GM21367 (cell line): ENCODE results near the gene BBX.

Source experiments
- ATAC-seq: cut with Tn5 transposase; IDR thresholded peaks from one replicate; pipeline ENCODE4 v1.9.1; 2021; ENCODE audit not compliant: unreplicated experiment

BBX gene

DNA sequence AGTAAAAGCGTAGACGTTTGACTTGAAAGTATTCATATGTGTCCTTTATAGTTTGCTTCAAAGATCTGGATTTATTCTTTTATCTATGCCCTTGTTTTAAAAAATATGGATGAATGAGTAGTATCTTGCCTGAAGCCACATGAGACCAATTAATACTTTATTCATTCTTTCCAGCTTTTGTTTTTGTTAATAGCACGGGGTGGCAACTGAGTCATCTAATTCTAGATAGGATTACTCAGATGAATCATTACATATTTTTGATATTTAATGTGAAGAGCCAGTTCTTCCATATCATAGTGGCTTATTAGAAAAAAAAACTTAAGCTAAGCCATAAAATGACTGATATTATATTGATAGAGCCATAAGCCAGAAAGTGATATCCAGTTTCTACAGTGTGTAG, 121.9 kb downstream of the BBX start:
- ATAC-seq = no peak

GRCh38 chr3:107650788-107651187, 128.0 kb downstream of the BBX start:
- no peak for ATAC-seq

DNA sequence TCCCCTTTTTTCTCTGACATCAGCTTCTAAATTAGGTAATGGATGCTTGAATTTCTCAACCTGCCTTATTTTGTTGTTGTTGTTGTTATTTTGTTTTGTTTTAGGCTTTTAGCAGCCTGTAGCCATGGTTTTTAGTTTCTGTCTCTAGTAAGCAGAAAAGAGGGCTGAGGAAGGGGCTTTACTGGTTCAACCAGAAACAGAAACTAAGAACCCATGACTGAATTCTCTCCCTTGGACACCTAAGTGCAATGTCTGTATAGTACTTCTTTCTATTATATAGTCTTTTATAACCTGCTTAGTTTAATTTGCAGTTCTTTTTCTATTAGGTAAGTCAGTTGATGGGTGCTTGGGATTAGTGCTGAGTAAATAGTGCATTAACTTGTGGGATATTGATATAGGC, 129.0 kb downstream of the BBX start:
- no peak for ATAC-seq

DNA sequence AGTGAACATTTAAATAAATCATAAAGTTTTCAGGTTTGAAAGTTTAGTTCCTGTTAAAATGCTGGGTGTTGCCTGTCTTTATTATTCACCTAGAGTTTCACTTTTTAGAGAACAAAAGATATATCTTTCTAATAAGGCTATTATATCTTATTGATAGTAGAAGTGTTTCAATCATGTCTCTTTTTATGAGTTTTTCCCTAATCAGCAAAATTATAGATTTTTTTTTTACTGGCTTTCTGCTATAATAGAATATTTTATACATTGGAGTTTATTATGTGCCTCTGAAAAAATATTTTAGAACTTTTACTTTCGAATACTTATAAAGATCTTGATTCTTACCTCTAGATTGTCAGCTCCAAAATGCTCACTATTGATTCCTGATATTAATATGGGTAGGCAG, 131.5 kb downstream of the BBX start:
- ATAC-seq = no peak

DNA sequence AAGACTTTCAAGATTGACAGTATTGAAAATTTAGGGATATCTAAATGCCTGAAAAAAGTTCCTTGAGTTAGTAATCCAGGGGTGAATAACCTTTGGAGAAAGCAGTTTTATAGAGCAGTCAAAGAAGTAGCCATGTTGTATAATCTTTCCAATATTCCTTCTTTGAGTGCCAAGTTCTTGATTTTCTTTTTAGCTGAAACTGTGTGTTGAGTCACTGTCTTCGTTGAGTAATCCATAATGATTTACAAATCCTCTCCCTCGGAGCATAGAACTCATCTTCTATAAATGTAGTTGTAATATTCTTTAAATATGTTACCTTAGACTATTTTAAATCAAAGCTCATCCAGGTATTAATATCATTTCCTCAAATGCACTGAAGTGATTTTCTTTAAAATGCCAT, 135.2 kb downstream of the BBX start:
- ATAC-seq = no peak

DNA sequence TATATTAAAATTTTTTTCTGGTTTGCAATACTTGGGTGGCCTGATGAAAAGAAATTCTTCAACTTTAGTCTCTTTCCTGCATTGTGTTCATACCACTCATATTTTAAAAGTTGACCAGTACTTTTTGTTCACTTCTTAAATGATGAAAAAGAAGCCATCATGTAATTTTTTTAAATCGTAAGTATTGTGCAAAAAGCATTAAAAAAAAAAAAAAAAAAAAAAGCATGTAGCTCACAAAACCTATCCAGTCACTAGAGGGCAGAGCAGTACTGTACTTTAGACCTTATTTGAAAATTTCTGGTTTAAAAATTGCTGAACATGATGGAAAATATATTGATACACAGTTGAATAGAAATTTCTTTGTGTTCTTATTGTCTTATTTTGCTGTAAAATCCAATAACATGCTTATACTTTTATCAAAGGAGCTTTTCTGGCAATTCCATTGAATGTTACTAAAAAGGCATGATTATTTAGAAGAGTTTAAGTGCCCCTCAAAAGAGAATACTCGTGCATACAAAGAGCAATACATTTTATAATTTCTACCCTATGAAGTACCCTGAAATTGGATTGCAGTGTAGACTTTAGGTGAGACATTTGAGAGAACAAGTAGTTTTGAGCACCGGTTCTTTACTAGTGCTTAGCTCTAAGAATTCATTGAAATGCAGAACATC, 137.7 kb downstream of the BBX start:
- no peak for ATAC-seq

DNA sequence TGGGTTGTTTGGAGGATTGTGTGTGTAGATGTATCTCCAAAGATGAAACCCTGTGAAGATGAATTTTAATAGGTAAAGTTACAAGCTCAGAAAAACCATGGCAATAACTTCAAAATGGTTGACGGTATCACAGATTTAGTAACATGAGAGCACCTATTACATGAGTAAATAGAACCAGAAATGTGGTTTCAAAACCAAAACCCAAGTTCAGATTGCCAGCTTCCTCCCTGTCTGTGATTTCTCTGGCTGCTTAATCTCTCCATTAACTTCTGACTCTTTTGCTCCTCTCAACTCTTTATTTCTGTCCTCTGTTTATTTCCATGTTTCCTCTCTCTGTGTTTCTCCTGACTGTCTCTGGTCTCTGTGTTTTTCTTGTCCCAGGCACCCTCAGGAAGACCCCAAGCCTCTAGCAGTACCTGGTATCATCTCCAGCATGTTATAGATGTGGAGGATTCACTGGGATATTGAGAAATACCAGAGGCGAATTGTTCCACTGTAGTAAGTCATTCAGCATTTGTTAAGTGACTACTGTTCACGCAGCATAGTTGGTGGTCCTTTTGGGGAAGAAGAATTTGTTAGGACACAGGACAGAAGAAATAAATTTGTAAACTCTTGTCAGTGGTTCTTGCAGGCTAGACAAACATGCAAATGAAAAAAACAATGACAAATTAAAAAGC, 138.8 kb downstream of the BBX start:
- ATAC-seq = peak; percentile 53

GRCh38 chr3:107662124-107662507, 139.4 kb downstream of the BBX start:
- ATAC-seq = no peak

DNA sequence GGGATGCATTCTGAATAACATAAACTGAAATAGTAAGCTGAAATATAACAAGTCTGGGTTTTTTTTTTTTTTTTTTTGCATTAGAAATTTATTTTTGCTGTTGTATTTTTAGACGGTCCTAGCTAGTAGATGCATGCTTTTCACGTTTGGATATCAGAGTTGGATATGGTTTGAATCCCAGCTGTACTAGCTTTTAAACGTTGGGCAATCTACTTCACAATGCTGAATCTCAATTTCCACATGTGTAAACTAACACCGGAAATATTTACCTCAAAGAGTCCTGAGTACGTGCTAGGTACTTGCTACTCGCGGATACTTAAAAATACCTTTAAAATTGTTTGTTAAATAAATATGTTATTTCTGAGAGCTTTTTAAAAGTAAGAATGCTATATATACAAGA, 139.8 kb downstream of the BBX start:
- ATAC-seq = no peak

- ATAC-seq = no peak
Observed at GRCh38 chr3:107663266-107663665, 140.5 kb downstream of the BBX start.

DNA sequence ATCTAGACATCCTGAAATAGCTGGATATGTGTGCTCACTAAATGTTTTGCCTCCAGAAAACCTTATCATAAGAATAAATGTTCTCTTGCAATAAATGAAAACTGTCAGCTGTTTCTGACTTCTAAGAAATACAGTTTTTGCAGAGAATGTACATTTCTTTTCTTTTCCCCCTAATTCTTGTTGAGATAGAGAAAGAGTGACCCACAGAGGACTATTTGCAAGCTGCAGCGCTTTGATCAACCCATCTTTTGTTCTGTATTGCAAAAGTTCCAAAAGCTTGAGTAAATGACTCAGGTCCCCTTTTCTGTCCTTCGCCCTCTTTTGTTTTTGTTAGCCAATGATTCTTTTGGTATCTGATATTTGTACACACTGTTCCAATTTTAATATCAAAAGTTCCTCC, 141.9 kb downstream of the BBX start:
- no peak for ATAC-seq

DNA sequence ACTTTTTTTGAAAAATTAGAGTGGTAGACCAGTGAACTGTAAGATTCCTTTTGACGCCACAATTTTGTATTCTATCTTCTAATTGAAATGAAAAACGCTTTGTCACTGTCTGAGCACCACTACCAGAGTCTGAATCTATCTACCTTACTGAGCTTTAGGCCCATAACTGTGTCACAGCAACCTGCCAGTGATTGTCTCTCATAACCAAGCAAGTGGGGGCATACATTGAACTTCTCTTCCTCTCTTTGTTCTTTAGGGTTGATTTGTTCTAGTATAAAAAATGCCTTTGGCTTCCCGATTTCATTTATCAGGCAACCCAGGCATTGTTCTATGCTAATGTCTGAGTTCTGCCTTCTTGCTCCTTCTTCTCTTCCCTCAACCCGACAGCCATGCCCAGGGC, 142.6 kb downstream of the BBX start:
- no peak for ATAC-seq

GRCh38 chr3:107666853-107667252, 144.1 kb downstream of the BBX start:
- ATAC-seq = no peak

DNA sequence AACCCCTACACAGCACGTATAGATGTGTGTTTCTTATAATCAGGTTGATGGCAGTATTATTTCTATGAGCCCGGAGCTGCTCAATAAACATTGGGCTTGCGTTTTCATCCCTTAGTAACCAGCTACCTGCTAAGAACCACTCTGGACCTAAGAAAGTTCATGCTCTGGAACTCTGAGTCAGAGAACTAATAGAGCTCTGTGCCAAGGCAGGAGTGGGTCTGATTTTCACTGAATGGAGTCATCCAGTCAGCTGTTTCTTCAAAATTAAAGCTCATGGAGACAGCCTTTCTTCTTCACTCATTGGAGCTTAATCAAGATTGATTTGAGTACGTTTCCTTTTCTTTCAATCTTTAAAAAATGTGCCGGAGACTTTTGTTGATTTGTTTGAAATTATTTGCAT, 145.7 kb downstream of the BBX start:
- ATAC-seq = no peak

GRCh38 chr3:107668963-107669362, 146.2 kb downstream of the BBX start:
- ATAC-seq = no peak

GRCh38 chr3:107669669-107670068, 146.9 kb downstream of the BBX start:
- no peak for ATAC-seq

DNA sequence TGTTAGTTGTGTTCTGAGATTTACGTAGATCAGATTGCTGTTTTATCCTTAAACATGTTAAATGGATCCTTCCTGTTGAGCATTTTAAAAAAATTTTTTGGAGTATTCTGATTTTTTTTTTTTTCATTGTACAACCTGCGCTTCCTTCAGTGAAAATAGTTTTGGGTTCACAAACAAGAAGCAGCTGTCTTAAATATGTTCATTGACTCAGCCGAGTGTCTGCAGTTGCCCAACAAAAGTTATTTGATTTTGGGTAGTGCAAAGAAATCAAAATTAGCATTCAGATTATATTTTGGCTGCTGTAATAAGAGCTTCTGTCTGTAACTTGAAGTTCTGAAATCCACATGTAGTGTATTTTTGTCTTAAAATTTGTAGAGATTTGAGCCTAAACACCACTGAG, 148.2 kb downstream of the BBX start:
- no peak for ATAC-seq

- ATAC-seq = no peak
Observed at GRCh38 chr3:107674371-107674770, 151.6 kb downstream of the BBX start.

DNA sequence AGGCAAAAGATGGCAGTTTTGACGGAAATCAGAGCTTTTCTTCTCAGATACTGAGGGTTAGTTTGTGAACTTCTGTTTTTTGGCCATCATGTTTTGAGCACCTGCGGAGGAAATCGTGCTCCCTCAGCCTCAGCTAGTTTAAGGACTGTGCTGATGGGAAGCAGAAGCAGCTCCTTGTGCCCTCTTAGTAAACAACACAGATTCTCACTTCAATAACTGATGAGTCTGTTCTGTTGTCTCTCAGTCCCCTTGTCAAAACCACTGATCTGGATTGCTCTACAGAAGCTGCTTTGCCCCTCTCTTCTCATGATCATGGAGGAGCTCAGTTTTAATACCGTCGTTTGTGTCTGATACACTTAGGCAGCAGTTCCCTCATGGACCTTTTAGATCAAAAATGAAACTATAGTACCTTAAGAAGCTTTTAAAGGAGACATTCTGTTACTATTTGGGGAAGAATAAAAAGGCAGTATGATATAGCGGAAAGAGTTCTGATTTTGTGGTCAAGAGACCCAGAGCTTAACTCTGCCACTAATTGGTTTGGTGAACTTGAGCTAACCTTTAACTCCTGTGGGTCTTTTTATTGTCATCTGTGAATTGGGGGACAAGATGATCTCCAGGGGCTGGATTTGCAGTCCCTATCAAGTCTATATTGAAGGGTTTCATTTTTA, 152.6 kb downstream of the BBX start:
- ATAC-seq = peak; percentile 64

GRCh38 chr3:107676469-107677309, 153.9 kb downstream of the BBX start:
- ATAC-seq = no peak

DNA sequence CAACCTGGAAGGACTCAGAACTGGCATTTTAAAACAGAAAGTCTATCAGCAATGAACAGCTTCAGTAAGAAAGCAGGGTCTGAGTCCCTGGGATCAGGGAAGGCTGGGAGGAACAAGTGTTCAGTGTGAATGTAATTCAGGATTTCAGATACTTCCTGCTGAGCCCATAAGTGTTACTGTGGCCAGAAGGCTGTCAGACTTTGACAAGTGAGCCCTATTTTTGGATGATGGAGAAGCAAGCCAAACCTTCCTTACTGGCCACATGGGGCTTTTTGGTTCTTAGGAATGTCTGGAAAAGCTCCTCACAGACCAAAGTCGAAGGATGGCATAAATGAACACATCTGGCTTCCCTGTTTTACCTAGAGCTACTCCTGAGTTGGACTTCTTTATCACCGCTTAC, 157.2 kb downstream of the BBX start:
- no peak for ATAC-seq

DNA sequence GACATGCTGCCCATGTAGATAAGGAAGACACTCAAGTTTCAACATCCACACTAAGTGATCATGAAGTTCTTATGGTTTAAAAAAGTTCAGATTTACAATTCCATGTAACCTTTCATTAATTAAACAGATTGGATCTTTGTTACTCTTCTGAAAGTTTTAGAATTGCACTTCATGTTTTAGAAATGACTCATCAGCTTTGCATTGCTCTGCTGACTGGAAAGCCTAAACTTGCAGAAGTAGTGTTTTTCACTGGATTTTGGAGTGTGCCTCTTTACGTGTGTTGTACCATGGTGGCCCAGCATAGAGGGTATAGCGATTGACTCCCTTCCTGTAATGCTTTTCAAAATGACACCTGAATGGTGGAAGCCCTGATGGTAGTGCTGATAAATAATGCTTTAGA, 157.9 kb downstream of the BBX start:
- ATAC-seq = no peak
